Sigmoid colon (tissue), 3 donors: Measurements from ENCODE around the gene METAP2.

Source experiments
- CTCF ChIP-seq, 4 experiments: fragments of 450-650 bp in 3 of 4; fragments of 200-600 bp in 1 of 4; IDR thresholded peaks; one replicate each; pipeline ENCODE4 v1.5.1; 2016 to 2019; ENCODE audit warnings: antibody characterized with exemption in 4 of 4, mild to moderate bottlenecking in 3 of 4, moderate library complexity in 2 of 4
- POLR2A ChIP-seq, 2 donors: fragments of 450-650 bp; IDR thresholded peaks; one replicate each; pipeline ENCODE4 v1.6.1; 2016; ENCODE audit warnings: antibody characterized with exemption in 2 of 2, mild to moderate bottlenecking in 2 of 2, moderate library complexity in 2 of 2

DNA sequence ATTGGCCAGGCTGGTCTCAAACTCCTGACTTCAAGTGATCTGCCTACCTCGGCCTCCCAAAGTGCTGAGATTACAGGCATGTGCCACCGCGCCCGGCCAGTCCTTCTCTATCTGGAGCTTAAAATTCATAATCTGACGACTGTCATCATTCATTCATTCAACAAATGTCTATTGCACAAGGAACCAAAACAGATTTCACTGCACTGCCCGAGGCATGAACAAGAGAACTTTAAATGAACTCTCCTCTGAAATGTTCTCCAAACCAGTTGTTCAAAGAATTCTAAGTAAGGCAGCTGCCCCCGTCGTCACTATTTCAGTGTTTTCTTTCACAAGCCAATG, 44.8 kb upstream of the METAP2 start:
- no peak for TF ChIP-seq CTCF (IDR thresholded peaks at IDR 0.05)
- no peak for TF ChIP-seq POLR2A (IDR thresholded peaks at IDR 0.05)
